Testis (tissue), 3 donors: ENCODE data around the gene PDE4C. TPM values are rescaled to one million over a fixed set of nuclear protein-coding genes. Genes with fewer than 3 reads are reported as not detected.
A peak's percentile ranks its signal among the peaks of the same experiment; 100 is the strongest.

Source experiments
- DNase-seq: peaks from one replicate; pipeline ENCODE4 v3.0.0-alpha.2; 2019
- H3K27ac ChIP-seq, 2 donors: fragments of 200-600 bp; sonication (generic); one replicate each; pipeline ENCODE4 v1.5.1; 2019
- H3K27me3 ChIP-seq: fragments of 200-600 bp; sonication (generic); one replicate; pipeline ENCODE4 v1.5.1; 2019
- H3K36me3 ChIP-seq: fragments of 200-600 bp; sonication (generic); one replicate; pipeline ENCODE4 v1.5.1; 2017; ENCODE audit warnings: low read depth; ENCODE audit errors: missing control alignments
- H3K4me1 ChIP-seq: fragments of 200-600 bp; sonication (generic); one replicate; pipeline ENCODE4 v1.5.1; 2019
- H3K4me3 ChIP-seq, 2 donors: fragments of 200-600 bp; sonication (generic); one replicate each; pipeline ENCODE4 v1.5.1; 2017 to 2019
- H3K9me3 ChIP-seq: fragments of 200-600 bp; sonication (generic); one replicate; pipeline ENCODE4 v1.5.1; 2017
- POLR2A ChIP-seq: fragments of 450-650 bp; IDR thresholded peaks from one replicate; pipeline ENCODE4 v1.6.1; 2017; ENCODE audit warnings: antibody characterized with exemption, mild to moderate bottlenecking, moderate library complexity
- WGBS, 2 donors: methylation state at CpG; one replicate each; pipeline ENCODE4 v1.1.5; 2018; 5-methylcytosine and 5-hydroxymethylcytosine counted together
- intact Hi-C: fragments of 100-400 bp; cut with DNase I; formaldehyde crosslinking; loops from one replicate; pipeline ENCODE4 v1.15.1; 2023; ENCODE audit warnings: low total_unique reads
- polyA plus RNA-seq: library from polyadenylated mRNA; stranded (reverse); fragments of 350-450 nt; fragmentation: Illumina TruSeq; extraction: RNeasy Lipid Tissue Mini Kit (QIAGEN cat#74804); gene quantifications from one replicate; pipeline ENCODE4 v1.2.3, GENCODE V29; 2014; ENCODE audit warnings: low read depth, low replicate concordance; ENCODE audit not compliant: insufficient read depth
- total RNA-seq, 2 donors: library from RNA; depleted of rRNA; stranded (reverse); fragments of >200 nt; gene quantifications; one replicate each; pipeline ENCODE4 v1.2.3, GENCODE V29; 2016
- TF ChIP-seq, protein P1 (sequence below), 3 experiments: fragments of 450-650 bp in 2 of 3; fragments of 200-600 bp in 1 of 3; sonication (generic) in 1 of 3; IDR thresholded peaks; one replicate each; pipeline ENCODE4 v1.5.1; 2016 to 2019; ENCODE audit warnings: antibody characterized with exemption in 3 of 3, mild to moderate bottlenecking in 2 of 3, moderate library complexity in 1 of 3

The PDE4C gene
- total and polyA plus RNA-seq, 3 donors from 2014 or later: 5.7 to 19.5 (median 7.1) TPM

DNA sequence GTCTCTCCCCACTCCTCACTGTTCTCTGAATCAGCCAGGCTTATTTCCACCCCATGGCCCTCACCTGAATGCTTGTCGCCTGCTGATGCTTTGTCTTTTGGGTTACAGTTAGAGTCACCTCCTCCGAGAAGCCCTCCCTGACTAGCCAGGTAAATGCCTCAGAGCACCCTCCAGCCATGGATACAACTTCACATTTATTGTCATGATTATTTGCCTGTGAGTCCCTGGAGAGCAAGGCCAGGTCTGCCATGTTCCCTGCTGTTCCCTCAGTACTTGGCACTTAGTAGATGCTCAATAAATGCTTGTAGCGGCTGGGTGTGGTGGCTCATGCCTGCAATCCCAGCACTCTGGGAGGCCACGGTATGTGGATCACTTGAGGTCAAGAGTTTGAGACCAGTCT is 3.7 kb upstream of the PDE4C start:
- 70 to 84% methylated on average over 4 of the region's 4 CpGs for WGBS, 2 donors
- Histone ChIP-seq H3K9me3 (no peaks in the 10 kb centered on the region), H3K4me1 (peaks cover 24% of the 10 kb centered on the region), H3K4me3 (no peak overlapping the region), H3K27ac (no peak overlapping the region), H3K36me3 (no peaks in the 10 kb centered on the region), H3K27me3 (no peaks in the 10 kb centered on the region)
- DNase-seq: no peak
- intact Hi-C loops: no loop called here
- TF ChIP-seq, protein P1, sequence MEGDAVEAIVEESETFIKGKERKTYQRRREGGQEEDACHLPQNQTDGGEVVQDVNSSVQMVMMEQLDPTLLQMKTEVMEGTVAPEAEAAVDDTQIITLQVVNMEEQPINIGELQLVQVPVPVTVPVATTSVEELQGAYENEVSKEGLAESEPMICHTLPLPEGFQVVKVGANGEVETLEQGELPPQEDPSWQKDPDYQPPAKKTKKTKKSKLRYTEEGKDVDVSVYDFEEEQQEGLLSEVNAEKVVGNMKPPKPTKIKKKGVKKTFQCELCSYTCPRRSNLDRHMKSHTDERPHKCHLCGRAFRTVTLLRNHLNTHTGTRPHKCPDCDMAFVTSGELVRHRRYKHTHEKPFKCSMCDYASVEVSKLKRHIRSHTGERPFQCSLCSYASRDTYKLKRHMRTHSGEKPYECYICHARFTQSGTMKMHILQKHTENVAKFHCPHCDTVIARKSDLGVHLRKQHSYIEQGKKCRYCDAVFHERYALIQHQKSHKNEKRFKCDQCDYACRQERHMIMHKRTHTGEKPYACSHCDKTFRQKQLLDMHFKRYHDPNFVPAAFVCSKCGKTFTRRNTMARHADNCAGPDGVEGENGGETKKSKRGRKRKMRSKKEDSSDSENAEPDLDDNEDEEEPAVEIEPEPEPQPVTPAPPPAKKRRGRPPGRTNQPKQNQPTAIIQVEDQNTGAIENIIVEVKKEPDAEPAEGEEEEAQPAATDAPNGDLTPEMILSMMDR (IDR thresholded peaks at IDR 0.05): no peak

DNA sequence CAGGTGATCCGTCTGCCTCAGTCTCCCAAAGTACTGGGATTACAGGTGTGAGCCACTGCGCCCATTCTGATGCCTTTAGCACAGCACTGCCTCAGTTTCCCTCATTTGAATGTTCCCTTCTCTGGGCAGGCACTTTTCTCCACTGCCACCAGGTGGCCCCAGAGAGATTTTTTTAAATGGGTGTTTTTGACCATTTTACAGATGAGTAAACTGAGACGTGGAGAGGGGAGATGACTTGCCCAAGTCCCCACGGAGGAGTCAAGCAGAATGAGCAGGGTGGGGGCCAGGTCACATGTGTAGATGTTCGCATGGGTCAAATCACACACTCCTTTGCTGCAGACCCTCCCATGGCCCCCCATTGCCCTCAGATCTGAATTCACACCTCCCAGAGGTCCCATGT is 3.2 kb upstream of the PDE4C start:
- Histone ChIP-seq H3K27ac (no peak overlapping the region), H3K36me3 (no peaks in the 10 kb centered on the region), H3K4me3 (no peak overlapping the region), H3K27me3 (no peaks in the 10 kb centered on the region), H3K4me1 (peaks cover 26% of the 10 kb centered on the region), H3K9me3 (no peaks in the 10 kb centered on the region)
- intact Hi-C loops: no loop called here
- DNase-seq: no peak
- TF ChIP-seq POLR2A: no peak
- TF ChIP-seq, protein P1 (IDR thresholded peaks at IDR 0.05): peak in 2 of 3 experiments; percentile 38 to 43
- WGBS, 2 donors: 69 to 70% methylated on average over 5 of the region's 5 CpGs

DNA sequence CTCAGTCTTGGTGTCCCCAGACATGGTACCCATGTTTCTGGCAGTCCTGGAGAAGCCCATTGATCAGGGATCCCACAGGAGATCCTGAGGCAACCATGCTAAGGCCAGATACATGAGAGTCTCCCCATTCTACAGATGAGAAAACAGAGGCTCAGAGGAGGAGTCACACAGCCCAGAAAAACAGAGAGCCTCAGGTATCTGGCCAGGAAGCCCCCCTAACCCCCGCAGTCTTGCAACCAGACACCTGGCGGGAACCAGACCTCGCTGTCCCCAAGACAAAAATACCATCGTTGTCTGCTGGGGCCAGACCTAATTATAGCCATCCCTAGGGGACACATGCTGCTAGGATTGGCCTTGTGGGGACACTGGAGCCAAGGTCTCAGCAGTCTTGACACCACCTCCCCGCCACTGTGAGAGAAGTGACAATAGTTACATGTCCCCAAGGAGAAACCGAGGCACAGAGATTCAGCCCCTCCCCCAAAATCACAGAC is 1.6 kb upstream of the PDE4C start:
- H3K4me3 ChIP-seq: no peak overlapping the region
- H3K27ac ChIP-seq: no peak overlapping the region
- H3K27me3 ChIP-seq: no peaks in the 10 kb centered on the region
- no peak for TF ChIP-seq POLR2A
- TF ChIP-seq, protein P1 (IDR thresholded peaks at IDR 0.05): no peak
- H3K36me3 ChIP-seq: no peaks in the 10 kb centered on the region
- H3K4me1 ChIP-seq: peaks cover 29% of the 10 kb centered on the region
- H3K9me3 ChIP-seq: no peaks in the 10 kb centered on the region
- DNase-seq: no peak
- WGBS, 2 donors: 78 to 83% methylated on average over 5 to 6 of the region's 6 CpGs
- intact Hi-C loops: no loop called here

DNA sequence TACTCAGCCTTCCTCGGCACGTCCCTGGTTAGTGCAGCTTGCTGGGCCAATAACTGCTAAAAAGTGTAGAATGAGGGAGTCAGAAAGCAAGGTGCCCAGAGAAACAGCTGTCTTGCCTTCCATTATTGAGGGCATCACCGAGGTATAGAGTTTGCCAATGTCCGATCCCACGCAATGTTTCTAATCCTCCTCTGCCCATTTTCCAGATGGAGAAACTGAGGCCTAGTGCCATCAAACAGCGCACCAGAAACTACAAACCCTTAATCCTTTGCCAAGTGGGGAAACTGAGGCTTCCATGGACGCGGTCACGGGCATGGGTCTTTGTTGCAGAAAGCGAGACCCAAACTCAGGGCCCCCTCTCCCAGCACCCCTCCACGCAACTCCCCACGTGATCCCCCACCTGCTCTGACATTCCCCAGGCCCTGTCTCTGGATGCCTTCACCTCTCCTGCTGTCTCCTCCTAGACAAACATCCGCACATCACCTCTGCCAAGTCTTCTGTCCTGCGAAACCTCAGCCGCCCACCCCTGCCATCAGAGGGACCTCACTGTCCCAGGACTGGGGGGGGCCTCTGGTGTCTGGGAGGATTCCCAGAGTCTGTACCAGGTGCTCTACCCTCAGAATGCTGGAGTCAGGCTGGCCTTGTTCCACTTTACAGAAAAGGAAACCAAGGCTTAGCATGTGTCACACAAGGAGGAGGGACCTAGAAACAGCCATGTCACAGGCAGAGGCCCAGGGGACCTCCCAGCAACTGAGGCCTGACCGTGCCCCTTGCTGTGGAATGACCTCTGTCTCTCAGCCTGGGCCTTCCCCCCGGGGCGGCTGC is 930 bp upstream of the PDE4C start:
- no peaks in the 10 kb centered on the region for H3K27me3 ChIP-seq
- no peak overlapping the region for H3K27ac ChIP-seq
- no peak overlapping the region for H3K4me3 ChIP-seq
- no peaks in the 10 kb centered on the region for H3K36me3 ChIP-seq
- peaks cover 29% of the 10 kb centered on the region for H3K4me1 ChIP-seq
- 78 to 82% methylated on average over 16 to 18 of the region's 18 CpGs for WGBS, 2 donors
- H3K9me3 ChIP-seq: no peaks in the 10 kb centered on the region
- no peak for DNase-seq
- intact Hi-C loops: no loop called here
- TF ChIP-seq POLR2A: no peak
- TF ChIP-seq, protein P1 (IDR thresholded peaks at IDR 0.05): no peak

DNA sequence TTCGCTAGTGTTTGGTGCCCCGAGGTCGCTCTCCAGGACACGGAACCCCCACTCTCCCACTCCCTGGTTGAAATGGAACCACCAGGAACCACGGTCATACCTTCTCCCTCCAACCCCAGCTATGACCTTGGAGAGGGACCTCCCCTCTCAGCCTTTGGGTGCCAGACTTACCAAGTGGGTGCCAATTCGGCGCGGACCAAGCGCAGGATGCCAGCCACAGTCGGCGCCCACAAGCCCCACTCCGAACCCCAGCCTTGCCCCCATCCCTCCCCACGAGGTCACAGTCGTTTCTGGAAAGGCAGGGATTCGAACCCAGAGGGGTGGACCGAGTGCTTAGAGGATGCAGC is 910 bp downstream of the PDE4C start:
- Histone ChIP-seq H3K4me3 (peak overlapping the region in 1 of 2 donors; percentile 61), H3K27me3 (no peaks in the 10 kb centered on the region)

More for the DNA sequence above, 910 bp downstream of the PDE4C start:
- intact Hi-C loops: no loop called here
- no peak for TF ChIP-seq POLR2A
- TF ChIP-seq, protein P1 (IDR thresholded peaks at IDR 0.05): no peak
- no peak for DNase-seq
- WGBS, 2 donors: 12% methylated on average over 15 of the region's 16 CpGs; no CpG with 5 or more reads in 1 of the 2 donors
- Histone ChIP-seq H3K27ac (peak overlapping the region; percentile 45 to 68), H3K36me3 (no peaks in the 10 kb centered on the region), H3K4me1 (peaks cover 20% of the 10 kb centered on the region), H3K9me3 (no peaks in the 10 kb centered on the region)
